ENCODE results near the gene XG. TPM values are rescaled to one million over a fixed set of nuclear protein-coding genes. Genes with fewer than 3 reads are reported as not detected.

XG gene
- total RNA-seq, 2 experiments from 2014 or later = not detected

GRCh38 chrX:2708592-2709188 is 43.1 kb upstream of the XG start:
- Mint-ChIP-seq H3K36me3 (ENCODE audit: low read depth) (peaks cover 24% of the 10 kb centered on the region), H3K4me3 (no peak overlapping the region)
- POLR2A ChIA-PET = no interaction called here

GRCh38 chrX:2709556-2709955 is 42.3 kb upstream of the XG start:
- no peaks in the 10 kb centered on the region for H3K9me3 Mint-ChIP-seq
- H3K36me3 Mint-ChIP-seq (ENCODE audit: low read depth) = peaks cover 27% of the 10 kb centered on the region
- intact Hi-C loops (cut with micrococcal nuclease) = no loop called here
- no peaks in the 10 kb centered on the region for H3K27me3 Mint-ChIP-seq
- H3K4me3 Mint-ChIP-seq = peak overlapping the region; percentile 64
- TF ChIP-seq CTCF (IDR thresholded peaks at IDR 0.05) = no peak
- POLR2A ChIA-PET = no interaction called here
- H3K4me1 Mint-ChIP-seq (ENCODE audit: low read depth) = peaks cover 66% of the 10 kb centered on the region
- CTCF ChIA-PET = no interaction called here
- no peak for ATAC-seq
- no peak for DNase-seq
- H3K27ac Mint-ChIP-seq = peak overlapping the region; percentile 96

More at GRCh38 chrX:2708592-2709188, 43.1 kb upstream of the XG start:
- Mint-ChIP-seq H3K4me1 (ENCODE audit: low read depth) (peaks cover 75% of the 10 kb centered on the region), H3K27me3 (no peaks in the 10 kb centered on the region), H3K9me3 (no peaks in the 10 kb centered on the region), H3K27ac (peak overlapping the region; percentile 88)
- CTCF ChIA-PET = no interaction called here
- ATAC-seq (no peak), DNase-seq (no peak)
- TF ChIP-seq CTCF (IDR thresholded peaks at IDR 0.05) = no peak
- intact Hi-C loops (cut with micrococcal nuclease) = no loop called here

- Mint-ChIP-seq H3K27me3 (no peaks in the 10 kb centered on the region), H3K4me1 (ENCODE audit: low read depth) (peaks cover 59% of the 10 kb centered on the region), H3K9me3 (no peaks in the 10 kb centered on the region), H3K4me3 (peak overlapping the region; percentile 64), H3K36me3 (ENCODE audit: low read depth) (peaks cover 30% of the 10 kb centered on the region), H3K27ac (peak overlapping the region; percentile 96)
- TF ChIP-seq CTCF (IDR thresholded peaks at IDR 0.05) = no peak
- ChIA-PET POLR2A (no interaction called here), CTCF (no interaction called here)
- DNase-seq (peak; percentile 67), ATAC-seq (peak; percentile 56)
- intact Hi-C loops (cut with micrococcal nuclease) = no loop called here
These were observed 41.6 kb upstream of the XG start for GRCh38 chrX:2710041-2710840.

GRCh38 chrX:2711441-2711840 is 40.4 kb upstream of the XG start:
- peaks cover 56% of the 10 kb centered on the region for H3K4me1 Mint-ChIP-seq (ENCODE audit: low read depth)
- intact Hi-C loops (cut with micrococcal nuclease) = no loop called here

More at GRCh38 chrX:2711441-2711840, 40.4 kb upstream of the XG start:
- POLR2A ChIA-PET = no interaction called here
- Mint-ChIP-seq H3K9me3 (no peaks in the 10 kb centered on the region), H3K27me3 (no peaks in the 10 kb centered on the region), H3K36me3 (ENCODE audit: low read depth) (peaks cover 32% of the 10 kb centered on the region), H3K27ac (no peak overlapping the region), H3K4me3 (no peak overlapping the region)
- CTCF ChIA-PET = no interaction called here
- ATAC-seq (no peak), DNase-seq (no peak)
- TF ChIP-seq CTCF (IDR thresholded peaks at IDR 0.05) = no peak

Data from activated CD8-positive, alpha-beta T cell treated with anti-CD3 and anti-CD28 coated beads for 36 hours (primary cell).